ENCODE data around the gene EHD1. TPM values are rescaled to one million over a fixed set of nuclear protein-coding genes. Genes with fewer than 3 reads are reported as not detected.
A peak's percentile ranks its signal among the peaks of the same experiment; 100 is the strongest.

The EHD1 gene
- total and polyA plus RNA-seq, 9 of the 15 experiments (the other 6 are each of a cell fraction or from before 2014, with no cell fraction given) = 0.46 to 65.0 (median 16.4) TPM

DNA sequence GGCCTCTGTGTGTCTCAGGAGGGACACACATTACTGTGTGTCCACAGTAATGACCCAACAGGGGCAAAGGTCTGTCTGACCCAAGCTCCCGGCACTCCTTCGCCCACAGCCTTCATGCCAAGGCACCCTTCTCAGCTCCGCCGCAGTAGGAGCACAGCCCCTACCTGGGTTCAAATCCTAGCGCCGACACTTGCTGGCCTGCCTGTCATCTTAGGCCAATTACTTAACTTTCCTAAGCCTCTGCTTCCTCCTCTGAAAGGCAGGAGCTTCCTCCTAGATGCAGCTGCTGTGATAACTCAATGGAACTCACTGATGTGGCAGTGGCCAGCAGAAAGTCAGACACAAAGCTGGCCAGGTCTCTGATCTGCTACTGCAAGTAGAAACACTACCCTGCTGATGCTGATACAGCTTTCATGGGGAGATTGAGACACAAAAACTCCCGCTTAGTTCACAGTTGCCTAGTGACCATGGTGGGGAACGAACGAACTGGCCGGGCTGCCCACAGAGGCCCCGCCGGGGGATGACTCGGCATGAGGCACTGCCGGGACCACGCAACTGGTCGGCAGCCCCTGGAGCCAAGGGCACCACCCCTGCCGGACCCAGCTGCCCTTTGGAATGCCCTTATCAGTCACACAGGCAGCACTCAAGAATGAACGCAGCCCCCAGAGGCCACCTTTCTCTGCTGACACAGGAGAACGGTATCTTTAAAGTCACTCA lies 8.1 kb downstream of the EHD1 start (continued):
- no peak for TF ChIP-seq RBM34 (IDR thresholded peaks at IDR 0.05; ENCODE audit: borderline replicate concordance, insufficient read depth, low read length)
- TF ChIP-seq TAL1 (IDR thresholded peaks at IDR 0.05) = peak; percentile 59; the same call in 1 of the 2 replicates
- no peak for TF ChIP-seq NR2C1 (IDR thresholded peaks at IDR 0.05)
- no peak for TF ChIP-seq NR2C1 (tag; IDR thresholded peaks at IDR 0.05)
- TF ChIP-seq ZC3H11A (IDR thresholded peaks at IDR 0.05; ENCODE audit: low read depth, low read length) = no peak
- peak; percentile 69 for TF ChIP-seq TCF3 (CRISPR knock-in tag; IDR thresholded peaks at IDR 0.05)
- TF ChIP-seq, protein P1, sequence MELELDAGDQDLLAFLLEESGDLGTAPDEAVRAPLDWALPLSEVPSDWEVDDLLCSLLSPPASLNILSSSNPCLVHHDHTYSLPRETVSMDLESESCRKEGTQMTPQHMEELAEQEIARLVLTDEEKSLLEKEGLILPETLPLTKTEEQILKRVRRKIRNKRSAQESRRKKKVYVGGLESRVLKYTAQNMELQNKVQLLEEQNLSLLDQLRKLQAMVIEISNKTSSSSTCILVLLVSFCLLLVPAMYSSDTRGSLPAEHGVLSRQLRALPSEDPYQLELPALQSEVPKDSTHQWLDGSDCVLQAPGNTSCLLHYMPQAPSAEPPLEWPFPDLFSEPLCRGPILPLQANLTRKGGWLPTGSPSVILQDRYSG (tag; conservative IDR thresholded peaks at IDR 0.05; ENCODE audit: low read depth) = no peak
- no peak for TF ChIP-seq BCOR (IDR thresholded peaks at IDR 0.05)
- no peak for TF ChIP-seq ZSCAN32 (CRISPR knock-in tag; IDR thresholded peaks at IDR 0.05)
- no peak for TF ChIP-seq RBM25 (IDR thresholded peaks at IDR 0.05; ENCODE audit: low read depth, low read length, severe bottlenecking)
- 0 out of 2 replicates have a peak, but pooled peaks have one; percentile 8 for TF ChIP-seq THAP12 (CRISPR knock-in tag; IDR thresholded peaks at IDR 0.05)
- 0 out of 2 replicates have a peak, but pooled peaks have one; percentile 39 for TF ChIP-seq GABPA (tag; conservative IDR thresholded peaks at IDR 0.05; ENCODE audit: low read depth)
- TF ChIP-seq ILF3 (IDR thresholded peaks at IDR 0.05; ENCODE audit: borderline replicate concordance) = no peak
- no peak for TF ChIP-seq SNRNP70 (optimal IDR thresholded peaks at IDR 0.05; ENCODE audit: low read depth, low read length)
- no peak for TF ChIP-seq ZNF583 (CRISPR knock-in tag; IDR thresholded peaks at IDR 0.05)
- TF ChIP-seq, protein P2, sequence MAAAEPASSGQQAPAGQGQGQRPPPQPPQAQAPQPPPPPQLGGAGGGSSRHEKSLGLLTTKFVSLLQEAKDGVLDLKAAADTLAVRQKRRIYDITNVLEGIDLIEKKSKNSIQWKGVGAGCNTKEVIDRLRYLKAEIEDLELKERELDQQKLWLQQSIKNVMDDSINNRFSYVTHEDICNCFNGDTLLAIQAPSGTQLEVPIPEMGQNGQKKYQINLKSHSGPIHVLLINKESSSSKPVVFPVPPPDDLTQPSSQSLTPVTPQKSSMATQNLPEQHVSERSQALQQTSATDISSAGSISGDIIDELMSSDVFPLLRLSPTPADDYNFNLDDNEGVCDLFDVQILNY (CRISPR knock-in tag; IDR thresholded peaks at IDR 0.05) = no peak
- TF ChIP-seq CBX2 (IDR thresholded peaks at IDR 0.05; ENCODE audit: insufficient read depth, low read length, poor library complexity, severe bottlenecking) = no peak
- no peak for TF ChIP-seq ZNF277 (CRISPR knock-in tag; IDR thresholded peaks at IDR 0.05; ENCODE audit: borderline replicate concordance)
- no peak for TF ChIP-seq TEAD2 (tag; IDR thresholded peaks at IDR 0.05)
- TF ChIP-seq ILK (tag; IDR thresholded peaks at IDR 0.05; ENCODE audit: borderline replicate concordance, low read depth) = no peak
- peak; percentile 41; the same call in 1 of the 2 replicates for TF ChIP-seq NFIC (IDR thresholded peaks at IDR 0.05)

Data from K562 (cell line).